BJ (cell line): ENCODE results near the gene TARBP1. TPM values are rescaled to one million over a fixed set of nuclear protein-coding genes. Genes with fewer than 3 reads are reported as not detected.
"Not testable (repeated sequence)": the region's sequence is repeated elsewhere in the genome, so short reads cannot be mapped to it uniquely, and the experiment has no call there.

Experiments
- CTCF ChIA-PET: fragments of 350-600 bp; formaldehyde crosslinking; extraction: SDS; loops from one replicate; lab custom pipeline; 2021; ENCODE audit warnings: antibody characterized with exemption, inconsistent platforms; lab: Yijun Ruan, JAX
- POLR2A ChIA-PET: fragments of 300-600 bp; sonication (Branson Sonifier 250); formaldehyde crosslinking; extraction: SDS; loops from one replicate; lab custom pipeline; 2021; ENCODE audit warnings: antibody characterized with exemption; lab: Charles Lee
- DNase-seq: peaks from one replicate; pipeline ENCODE4 v3.0.0-alpha.2; 2011; ENCODE audit warnings: low read depth
- H3K27me3 ChIP-seq: 2 replicates; pipeline ENCODE4 v1.6.0; 2011; ENCODE audit warnings: low read length; ENCODE audit not compliant: control insufficient read depth, insufficient read depth
- H3K36me3 ChIP-seq: 2 replicates; pipeline ENCODE4 v1.5.1; 2011; ENCODE audit warnings: low read length; ENCODE audit not compliant: control insufficient read depth, insufficient read depth
- H3K4me3 ChIP-seq: 2 replicates; pipeline ENCODE4 v1.5.1; 2011; ENCODE audit warnings: low read depth, mild to moderate bottlenecking, control low read depth, low read length
- CTCF ChIP-seq: IDR thresholded peaks from 2 replicates; pipeline ENCODE4 v1.5.1; 2011; ENCODE audit warnings: low read depth, mild to moderate bottlenecking, control low read depth, inconsistent platforms, low read length, moderate library complexity; ENCODE audit not compliant: insufficient read depth
- polyA plus RNA-seq: library from polyadenylated mRNA; depleted of rRNA; stranded (reverse); fragments of >200 nt; gene quantifications from 2 replicates; pipeline ENCODE4 v1.2.3, GENCODE V29; 2011

TARBP1 gene
- polyA plus RNA-seq, 1 experiment, result 7.4 TPM

DNA sequence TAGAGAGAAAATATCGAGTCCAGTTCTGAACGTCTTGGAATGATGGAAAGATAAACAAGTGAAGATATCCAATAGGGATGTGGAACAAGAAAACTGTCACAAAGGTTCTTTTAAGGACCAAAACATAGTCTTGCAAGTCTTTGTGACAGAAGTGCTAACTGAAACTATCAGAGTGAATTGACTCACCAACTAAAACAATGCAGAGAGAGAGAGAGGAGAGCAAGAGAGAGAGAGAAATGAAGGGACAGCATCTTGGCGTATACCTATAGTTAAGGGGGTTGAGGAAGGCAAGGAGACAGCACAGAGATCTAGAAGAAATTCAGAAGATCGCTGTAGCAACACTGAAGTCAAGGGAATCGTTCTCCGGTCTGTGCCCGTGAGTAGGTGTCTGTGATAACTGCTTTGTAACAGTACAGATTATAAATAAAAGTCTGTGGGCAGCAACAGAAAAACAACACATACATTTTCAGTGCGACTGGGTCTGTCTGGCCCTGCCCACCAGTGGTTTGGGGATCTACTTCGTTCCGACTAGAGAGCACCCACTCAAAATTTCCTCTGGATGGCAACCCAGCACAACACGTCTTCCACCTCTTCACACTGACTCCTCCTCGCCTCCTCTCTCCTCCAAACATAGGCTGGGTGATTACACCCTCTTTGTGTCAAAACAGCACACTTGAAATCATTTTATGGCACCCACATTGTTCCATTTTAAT lies 110.5 kb downstream of the TARBP1 start:
- CTCF ChIA-PET, result no interaction called here
- POLR2A ChIA-PET, result no interaction called here
- TF ChIP-seq CTCF, result no peak

GRCh38 chr1:234362558-234362957 lies 116.4 kb downstream of the TARBP1 start:
- CTCF ChIA-PET, result no interaction called here
- TF ChIP-seq CTCF, result no peak
- Histone ChIP-seq H3K27me3 (peaks cover 2% of the 10 kb centered on the region; the same call in 1 of the 2 replicates), H3K36me3 (no peaks in the 10 kb centered on the region), H3K4me3 (no peak overlapping the region)
- POLR2A ChIA-PET, result no interaction called here
- no peak for DNase-seq

More for the DNA sequence above, 110.5 kb downstream of the TARBP1 start:
- no peaks in the 10 kb centered on the region for H3K27me3 ChIP-seq
- no peak overlapping the region for H3K4me3 ChIP-seq
- no peak for DNase-seq
- H3K36me3 ChIP-seq, result no peaks in the 10 kb centered on the region

- no peak for DNase-seq
- Histone ChIP-seq H3K27me3 (peaks cover 2% of the 10 kb centered on the region; the same call in 1 of the 2 replicates), H3K36me3 (no peaks in the 10 kb centered on the region), H3K4me3 (no peak overlapping the region)
- ChIA-PET POLR2A (no interaction called here), CTCF (no interaction called here)
- TF ChIP-seq CTCF, result no peak
Measured at GRCh38 chr1:234361102-234361603, 117.8 kb downstream of the TARBP1 start.

DNA sequence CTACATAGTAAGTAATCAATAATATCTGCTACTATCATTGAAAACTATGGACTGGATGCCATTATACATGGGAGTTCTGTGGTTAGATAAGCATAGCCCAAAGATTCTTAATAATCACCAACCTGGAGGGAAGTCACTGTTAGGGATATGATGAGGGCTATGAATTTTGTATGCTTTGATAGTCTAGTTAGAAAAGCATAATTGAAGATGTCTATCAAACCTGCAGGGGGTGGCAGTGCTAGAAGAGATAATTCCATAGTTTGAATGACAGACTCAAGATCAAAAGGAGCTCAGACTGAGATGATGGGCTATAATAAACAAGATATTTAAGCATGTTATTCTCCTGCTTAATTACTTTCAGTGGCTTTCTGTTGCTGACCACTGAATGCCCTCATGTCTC lies 121.1 kb downstream of the TARBP1 start:
- TF ChIP-seq CTCF, result no peak
- ChIA-PET POLR2A (no interaction called here), CTCF (interaction anchor here (1.3 kb wide), 1 partner anchor 9 kb away, joined by 3 read pairs; no protein-coding TSS in a partner anchor)

DNA sequence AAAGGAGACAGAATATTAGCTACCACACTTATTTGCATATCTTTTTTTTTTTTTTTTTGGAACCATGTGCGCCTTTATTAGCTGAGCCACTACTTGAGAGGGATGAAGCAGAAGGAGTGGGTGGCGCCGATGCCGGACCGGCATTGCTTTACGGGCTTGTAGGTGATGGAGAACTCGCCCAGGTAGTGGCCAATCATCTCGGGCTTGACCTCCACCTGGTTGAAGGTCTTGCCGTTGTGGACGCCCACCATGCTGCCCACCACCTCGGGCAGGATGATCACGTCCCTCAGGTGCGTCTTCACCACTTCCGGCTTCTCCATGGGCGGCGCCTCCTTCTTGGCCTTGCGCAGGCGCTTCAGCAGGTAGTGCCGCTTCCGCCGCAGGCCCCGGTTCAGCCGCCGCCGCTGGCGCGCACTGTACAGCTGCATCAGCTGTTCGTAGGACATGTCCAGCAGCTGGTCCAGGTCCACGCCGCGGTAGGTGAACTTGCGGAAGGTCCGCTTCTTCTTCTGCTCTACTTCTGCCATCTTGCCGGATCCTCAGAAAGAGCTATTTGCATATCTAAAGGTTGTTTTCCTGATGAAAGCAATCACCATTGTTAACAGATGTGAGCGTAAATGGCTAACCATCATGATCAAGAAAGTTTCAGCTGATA lies 122.2 kb downstream of the TARBP1 start:
- POLR2A ChIA-PET, DNase-seq, H3K27me3 ChIP-seq, H3K36me3 ChIP-seq: not testable (repeated sequence)
- CTCF ChIA-PET, result interaction anchor here (1.0 kb wide), 1 partner anchor 47 kb away, joined by 3 read pairs; no protein-coding TSS in a partner anchor
- peak overlapping the region; percentile 9 for H3K4me3 ChIP-seq

More for the DNA sequence above, 121.1 kb downstream of the TARBP1 start:
- Histone ChIP-seq H3K36me3 (no peaks in the 10 kb centered on the region), H3K27me3 (peaks cover 2% of the 10 kb centered on the region; the same call in 1 of the 2 replicates), H3K4me3 (no peak overlapping the region)
- DNase-seq, result no peak
